Lower leg skin (tissue), 4 donors: ENCODE data around the gene GGT7. TPM values are rescaled to one million over a fixed set of nuclear protein-coding genes. Genes with fewer than 3 reads are reported as not detected.

Experiments used
- DNase-seq, 2 donors: peaks; one replicate each; pipeline ENCODE4 v3.0.0-alpha.2; 2019; ENCODE audit warnings: low spot score in 2 of 2
- H3K4me3 ChIP-seq: fragments of 200-600 bp; sonication (generic); 2 replicates; pipeline ENCODE4 v1.5.1; 2017; ENCODE audit warnings: mild to moderate bottlenecking, low read depth; ENCODE audit not compliant: poor library complexity, severe bottlenecking
- POLR2A ChIP-seq, 2 donors: fragments of 450-650 bp; IDR thresholded peaks; one replicate each; pipeline ENCODE4 v1.6.1; 2016 to 2017; ENCODE audit warnings: antibody characterized with exemption in 2 of 2, mild to moderate bottlenecking in 1 of 2, moderate library complexity in 1 of 2
- WGBS, 2 donors: methylation state at CpG; one replicate each; pipeline ENCODE4 v1.1.5; 2018; 5-methylcytosine and 5-hydroxymethylcytosine counted together
- intact Hi-C: fragments of 100-400 bp; cut with DNase I; formaldehyde crosslinking; loops from one replicate; pipeline ENCODE4 v1.15.0; 2023; ENCODE audit warnings: low total_unique reads
- total RNA-seq, 4 donors: library from RNA; depleted of rRNA; stranded (reverse); fragments of >200 nt; gene quantifications; one replicate each; pipeline ENCODE4 v1.1.0, GENCODE V29; 2016
- TF ChIP-seq, protein P1 (sequence below), 3 donors: fragments of 450-650 bp; IDR thresholded peaks; one replicate each; pipeline ENCODE4 v1.5.1; 2016; ENCODE audit warnings: antibody characterized with exemption in 3 of 3, mild to moderate bottlenecking in 3 of 3, moderate library complexity in 2 of 3

The GGT7 gene
- total RNA-seq, 4 donors from 2014 or later = 8.6 to 12.9 (median 9.6) TPM

- TF ChIP-seq, protein P1, sequence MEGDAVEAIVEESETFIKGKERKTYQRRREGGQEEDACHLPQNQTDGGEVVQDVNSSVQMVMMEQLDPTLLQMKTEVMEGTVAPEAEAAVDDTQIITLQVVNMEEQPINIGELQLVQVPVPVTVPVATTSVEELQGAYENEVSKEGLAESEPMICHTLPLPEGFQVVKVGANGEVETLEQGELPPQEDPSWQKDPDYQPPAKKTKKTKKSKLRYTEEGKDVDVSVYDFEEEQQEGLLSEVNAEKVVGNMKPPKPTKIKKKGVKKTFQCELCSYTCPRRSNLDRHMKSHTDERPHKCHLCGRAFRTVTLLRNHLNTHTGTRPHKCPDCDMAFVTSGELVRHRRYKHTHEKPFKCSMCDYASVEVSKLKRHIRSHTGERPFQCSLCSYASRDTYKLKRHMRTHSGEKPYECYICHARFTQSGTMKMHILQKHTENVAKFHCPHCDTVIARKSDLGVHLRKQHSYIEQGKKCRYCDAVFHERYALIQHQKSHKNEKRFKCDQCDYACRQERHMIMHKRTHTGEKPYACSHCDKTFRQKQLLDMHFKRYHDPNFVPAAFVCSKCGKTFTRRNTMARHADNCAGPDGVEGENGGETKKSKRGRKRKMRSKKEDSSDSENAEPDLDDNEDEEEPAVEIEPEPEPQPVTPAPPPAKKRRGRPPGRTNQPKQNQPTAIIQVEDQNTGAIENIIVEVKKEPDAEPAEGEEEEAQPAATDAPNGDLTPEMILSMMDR (IDR thresholded peaks at IDR 0.05) = no peak
- H3K4me3 ChIP-seq = no peak overlapping the region
- no peak for DNase-seq
- 90 to 91% methylated on average over 9 of the region's 9 CpGs for WGBS, 2 donors
- intact Hi-C loops = no loop called here
These were observed 22.9 kb downstream of the GGT7 start for GRCh38 chr20:34849778-34850177.

- WGBS, 2 donors = 91 to 96% methylated on average over 5 of the region's 5 CpGs
- intact Hi-C loops = no loop called here
- H3K4me3 ChIP-seq = no peak overlapping the region
- TF ChIP-seq POLR2A (IDR thresholded peaks at IDR 0.05) = no peak
- TF ChIP-seq, protein P1 (IDR thresholded peaks at IDR 0.05) = no peak
- DNase-seq = no peak
These were observed 24.1 kb downstream of the GGT7 start for GRCh38 chr20:34848597-34848996.

GRCh38 chr20:34843421-34843820 is 29.2 kb downstream of the GGT7 start:
- TF ChIP-seq POLR2A (IDR thresholded peaks at IDR 0.05) = no peak
- TF ChIP-seq, protein P1 (IDR thresholded peaks at IDR 0.05) = no peak

DNA sequence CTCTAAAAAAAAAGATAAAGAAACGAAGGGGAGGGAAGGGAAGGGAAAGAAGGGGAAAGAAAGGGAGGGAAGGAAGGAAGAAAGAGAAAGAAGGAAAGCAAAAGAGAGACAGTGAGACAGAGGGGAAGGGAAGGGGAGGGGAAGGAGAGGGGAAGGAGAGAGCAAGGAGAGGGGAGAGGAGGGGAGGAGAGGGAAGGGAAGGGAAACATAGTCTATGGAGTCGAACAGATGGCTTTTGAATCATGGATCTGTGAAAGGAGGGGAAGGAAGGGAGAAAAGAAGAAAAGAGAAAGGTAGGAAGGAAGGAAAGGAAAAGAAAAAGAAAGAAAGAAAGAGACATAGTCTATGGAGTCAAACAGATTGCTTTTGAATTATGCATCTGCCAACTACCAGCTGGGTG is 30.5 kb downstream of the GGT7 start:
- no peak overlapping the region for H3K4me3 ChIP-seq
- WGBS, 2 donors = 59 to 73% methylated on average over 2 of the region's 2 CpGs
- TF ChIP-seq POLR2A (IDR thresholded peaks at IDR 0.05) = no peak
- no peak for DNase-seq
- intact Hi-C loops = no loop called here

More at GRCh38 chr20:34843421-34843820, 29.2 kb downstream of the GGT7 start:
- intact Hi-C loops = no loop called here
- DNase-seq = no peak
- no peak overlapping the region for H3K4me3 ChIP-seq
- WGBS, 2 donors = 95 to 97% methylated on average over 2 of the region's 2 CpGs

GRCh38 chr20:34834459-34834893 is 38.2 kb downstream of the GGT7 start:
- TF ChIP-seq, protein P1 (IDR thresholded peaks at IDR 0.05) = no peak
- TF ChIP-seq POLR2A (IDR thresholded peaks at IDR 0.05) = no peak
- intact Hi-C loops = no loop called here
- WGBS, 2 donors = 15% methylated on average over 6 of the region's 6 CpGs
- DNase-seq = no peak
- H3K4me3 ChIP-seq = no peak overlapping the region

DNA sequence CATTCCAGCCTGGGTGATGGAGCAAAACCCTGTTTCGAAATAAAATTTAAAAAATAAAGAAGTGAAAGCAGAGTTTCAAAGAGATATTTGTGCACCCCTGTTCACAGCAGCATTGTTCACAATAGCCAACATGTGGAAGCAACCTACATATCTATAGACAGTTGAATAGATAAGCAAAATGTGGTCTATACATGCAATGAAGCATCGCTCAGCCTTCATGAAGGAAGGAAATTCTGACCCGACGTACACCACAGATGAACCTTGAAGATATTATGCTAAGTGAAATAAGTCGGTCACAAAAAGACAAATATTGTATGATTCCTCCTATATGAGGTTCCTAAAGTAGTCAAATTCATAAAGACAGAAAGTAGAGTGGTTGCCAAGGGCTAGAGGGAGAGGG is 40.7 kb downstream of the GGT7 start:
- WGBS, 2 donors = 72 to 75% methylated on average over 5 of the region's 5 CpGs
- DNase-seq = no peak
- TF ChIP-seq POLR2A (IDR thresholded peaks at IDR 0.05) = no peak
- TF ChIP-seq, protein P1 (IDR thresholded peaks at IDR 0.05) = no peak
- no peak overlapping the region for H3K4me3 ChIP-seq
- intact Hi-C loops = no loop called here
